Activated CD4-positive, alpha-beta T cell treated with anti-CD3 and anti-CD28 coated beads, Interleukin-10, Interleukin-2, amounts not matched to agents 100 ng/mL and 50 ng/mL, durations not matched to agents 16 hours and 8 hours (primary cell): ENCODE data around the gene OR4M1.
"Not testable (repeated sequence)": the region's sequence is repeated elsewhere in the genome, so short reads cannot be mapped to it uniquely, and the experiment has no call there.

Source experiments
- DNase-seq: peaks from one replicate; pipeline ENCODE4 v3.0.0-alpha.2; 2020

The OR4M1 gene

DNA sequence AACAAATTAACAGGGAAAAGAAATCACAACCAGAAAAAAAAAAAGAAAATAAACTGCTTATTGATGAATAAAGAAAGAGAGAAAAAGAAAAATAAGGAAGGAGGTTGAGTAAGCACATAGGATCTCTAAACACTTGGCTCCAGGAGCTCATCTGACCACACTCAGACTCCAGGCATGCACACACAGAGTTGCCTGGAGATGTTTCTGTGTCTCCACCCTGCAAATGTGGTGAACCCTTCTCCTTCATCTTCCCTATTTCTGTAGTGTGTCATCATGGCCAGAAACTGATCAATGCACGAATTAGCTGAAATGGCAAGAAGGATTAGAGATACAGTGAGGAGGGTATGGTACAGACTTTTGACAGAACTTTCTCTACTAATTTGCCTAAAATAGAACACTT lies 50.5 kb downstream of the OR4M1 start:
- DNase-seq = no peak

DNA sequence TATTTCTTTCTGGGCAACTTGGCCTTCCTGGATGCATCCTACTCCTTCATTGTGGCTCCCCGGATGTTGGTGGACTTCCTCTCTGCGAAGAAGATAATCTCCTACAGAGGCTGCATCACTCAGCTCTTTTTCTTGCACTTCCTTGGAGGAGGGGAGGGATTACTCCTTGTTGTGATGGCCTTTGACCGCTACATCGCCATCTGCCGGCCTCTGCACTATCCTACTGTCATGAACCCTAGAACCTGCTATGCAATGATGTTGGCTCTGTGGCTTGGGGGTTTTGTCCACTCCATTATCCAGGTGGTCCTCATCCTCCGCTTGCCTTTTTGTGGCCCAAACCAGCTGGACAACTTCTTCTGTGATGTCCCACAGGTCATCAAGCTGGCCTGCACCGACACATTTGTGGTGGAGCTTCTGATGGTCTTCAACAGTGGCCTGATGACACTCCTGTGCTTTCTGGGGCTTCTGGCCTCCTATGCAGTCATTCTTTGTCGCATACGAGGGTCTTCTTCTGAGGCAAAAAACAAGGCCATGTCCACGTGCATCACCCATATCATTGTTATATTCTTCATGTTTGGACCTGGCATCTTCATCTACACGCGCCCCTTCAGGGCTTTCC lies 54.4 kb downstream of the OR4M1 start:
- DNase-seq = not testable (repeated sequence)

DNA sequence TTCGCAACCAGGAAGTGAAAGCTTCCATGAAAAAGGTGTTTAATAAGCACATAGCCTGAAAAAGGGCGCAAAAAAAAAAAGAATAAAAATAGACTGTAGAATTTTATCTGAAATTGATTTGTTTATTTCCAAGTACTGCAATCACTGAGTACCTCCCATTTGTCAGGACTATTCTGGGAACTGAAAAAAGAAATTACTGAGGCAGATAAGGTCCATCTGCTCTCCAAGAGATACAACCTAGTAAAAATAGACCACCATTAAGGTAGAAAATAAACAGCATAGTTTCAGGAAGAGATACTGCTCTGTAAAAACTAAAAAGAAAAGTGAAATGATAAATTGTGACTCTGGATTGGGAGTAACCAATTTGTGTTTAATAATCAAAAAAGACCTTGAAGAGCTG lies 55.0 kb downstream of the OR4M1 start:
- no peak for DNase-seq
